SK-N-SH treated with all-trans-retinoic acid at 6 μM for 48 hours (cell line): ENCODE measurements around the gene CCDC196.

Source experiments
- ARNTL ChIP-seq: fragments of 450-650 bp; formaldehyde crosslinking; IDR thresholded peaks from 2 replicates; pipeline ENCODE4 v1.5.0; 2020; ENCODE audit warnings: low read depth, mild to moderate bottlenecking, moderate library complexity, borderline replicate concordance
- CSDC2 ChIP-seq: fragments of 250-450 bp; sonication (Bioruptor Pico); IDR thresholded peaks from 2 replicates; pipeline ENCODE4 v1.5.0; 2020; ENCODE audit warnings: mild to moderate bottlenecking, moderate library complexity
- PATZ1 ChIP-seq: fragments of 250-450 bp; sonication (Bioruptor Pico); IDR thresholded peaks from 2 replicates; pipeline ENCODE4 v1.8.0; 2020; ENCODE audit warnings: mild to moderate bottlenecking, moderate library complexity, borderline replicate concordance
- ZFP3 ChIP-seq: fragments of 250-450 bp; sonication (Bioruptor Pico); IDR thresholded peaks from 2 replicates; pipeline ENCODE4 v1.5.0; 2020; ENCODE audit warnings: mild to moderate bottlenecking, moderate library complexity
- ZNF565 ChIP-seq: fragments of 450-650 bp; formaldehyde crosslinking; conservative IDR thresholded peaks from 2 replicates; pipeline ENCODE4 v1.5.0; 2020; ENCODE audit warnings: low read depth, mild to moderate bottlenecking, moderate library complexity

GRCh38 chr14:66509874-66510273 lies 23.7 kb downstream of the CCDC196 start:
- TF ChIP-seq ARNTL (CRISPR knock-in tag) (no peak), ZNF565 (CRISPR knock-in tag) (no peak), PATZ1 (CRISPR knock-in tag) (no peak), CSDC2 (no peak), ZFP3 (CRISPR knock-in tag) (no peak)
